GM10248 (cell line): ENCODE results near the gene CRAMP1.

Source experiments
- CTCF ChIA-PET: fragments of 300-600 bp; sonication (Branson Sonifier 250); formaldehyde crosslinking; extraction: SDS; loops from one replicate; lab custom pipeline; 2021; ENCODE audit warnings: antibody characterized with exemption; lab: Yijun Ruan, JAX
- POLR2A ChIA-PET: fragments of 350-650 bp; sonication (Branson Sonifier 250); formaldehyde crosslinking; extraction: SDS; loops from one replicate; lab custom pipeline; 2020; ENCODE audit warnings: antibody characterized with exemption; lab: Yijun Ruan, JAX
- DNase-seq: peaks from one replicate; pipeline ENCODE4 v3.0.0; 2012; ENCODE audit errors: extremely low spot score
- CTCF ChIP-seq: IDR thresholded peaks from 2 replicates; pipeline ENCODE4 v1.5.1; 2012; ENCODE audit warnings: mild to moderate bottlenecking, low read depth; ENCODE audit errors: extremely low read depth, missing control alignments, control extremely low read depth

The CRAMP1 gene

GRCh38 chr16:1721372-1721771, 109.2 kb downstream of the CRAMP1 start:
- ChIA-PET CTCF (no interaction called here), POLR2A (interaction anchor here (0.6 to 0.7 kb wide), 2 partner anchors 16 to 102 kb away, joined by 3 to 5 read pairs; no protein-coding TSS in a partner anchor)
- no peak for TF ChIP-seq CTCF
- no peak for DNase-seq

GRCh38 chr16:1723450-1724147, 111.4 kb downstream of the CRAMP1 start:
- ChIA-PET CTCF (interaction anchor here (0.6 to 3.4 kb wide), 16 partner anchors 21 to 360 kb away, joined by 3 to 14 read pairs (median 4); partner anchors contain the start of genes JPT2 and UQCC4), POLR2A (no interaction called here)
- peak; percentile 71 for TF ChIP-seq CTCF
- peak; percentile 64 for DNase-seq

GRCh38 chr16:1724491-1724890, 112.3 kb downstream of the CRAMP1 start:
- POLR2A ChIA-PET: interaction anchor here (0.6 kb wide), 1 partner anchor 408 kb away, joined by 3 read pairs; no protein-coding TSS in a partner anchor
- no peak for TF ChIP-seq CTCF
- CTCF ChIA-PET: interaction anchor here (1.4 to 3.4 kb wide), 4 partner anchors 26 to 361 kb away, joined by 5 to 14 read pairs (median 5); partner anchors contain the start of gene JPT2
- DNase-seq: no peak

- ChIA-PET CTCF (no interaction called here), POLR2A (no interaction called here)
- DNase-seq: no peak
- TF ChIP-seq CTCF: no peak
Observed at GRCh38 chr16:1726661-1727502, 114.7 kb downstream of the CRAMP1 start.
